ENCODE data around the gene RAB9A.
"Not testable (repeated sequence)": the region's sequence is repeated elsewhere in the genome, so short reads cannot be mapped to it uniquely, and the experiment has no call there.

Gene RAB9A, protein sequence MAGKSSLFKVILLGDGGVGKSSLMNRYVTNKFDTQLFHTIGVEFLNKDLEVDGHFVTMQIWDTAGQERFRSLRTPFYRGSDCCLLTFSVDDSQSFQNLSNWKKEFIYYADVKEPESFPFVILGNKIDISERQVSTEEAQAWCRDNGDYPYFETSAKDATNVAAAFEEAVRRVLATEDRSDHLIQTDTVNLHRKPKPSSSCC

DNA sequence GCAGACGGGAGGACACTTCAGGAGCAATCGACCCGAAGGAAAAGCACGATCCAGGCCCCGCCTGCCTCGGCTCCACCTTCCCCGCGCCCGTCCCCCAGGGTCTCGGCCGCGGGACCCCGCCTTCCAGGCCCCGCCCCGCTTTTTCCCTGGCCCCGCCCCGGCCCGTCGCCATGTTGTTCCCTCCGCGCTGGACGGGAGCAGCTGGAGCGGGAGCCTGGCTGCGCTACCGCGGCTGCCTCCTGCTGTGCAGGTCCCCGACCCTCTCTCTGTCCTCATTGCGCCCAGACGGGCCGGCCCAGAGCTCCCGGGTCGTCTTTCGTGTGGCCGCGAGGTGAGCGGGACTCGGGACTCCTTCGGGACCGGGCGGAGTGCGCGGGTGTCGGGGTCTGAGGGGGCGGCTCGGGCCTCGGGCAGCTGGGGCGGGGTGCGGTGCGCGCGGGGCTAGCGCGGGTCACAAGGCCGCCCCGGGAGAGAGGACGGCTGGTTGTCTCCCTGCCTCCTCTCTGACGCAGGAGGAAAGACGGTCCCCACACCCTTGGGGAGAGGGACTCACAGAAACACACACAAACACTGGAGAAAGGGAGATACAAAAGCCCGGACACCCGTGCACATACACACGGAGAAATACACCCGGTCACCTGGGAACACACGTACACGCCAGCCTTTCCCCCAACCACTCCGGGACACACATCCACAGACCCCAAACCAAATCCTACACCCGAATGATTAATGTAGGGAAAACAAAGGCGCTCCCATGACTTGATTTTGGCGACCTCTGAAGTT, at the start of gene RAB9A:
RAB9A (plus strand) TSS at position 171 of the 783 bp plus-strand sequence. CDS start 19,619 bp downstream, outside the sequence.
- peak; percentile 68 for DNase-seq (ENCODE audit: low read depth)

DNA sequence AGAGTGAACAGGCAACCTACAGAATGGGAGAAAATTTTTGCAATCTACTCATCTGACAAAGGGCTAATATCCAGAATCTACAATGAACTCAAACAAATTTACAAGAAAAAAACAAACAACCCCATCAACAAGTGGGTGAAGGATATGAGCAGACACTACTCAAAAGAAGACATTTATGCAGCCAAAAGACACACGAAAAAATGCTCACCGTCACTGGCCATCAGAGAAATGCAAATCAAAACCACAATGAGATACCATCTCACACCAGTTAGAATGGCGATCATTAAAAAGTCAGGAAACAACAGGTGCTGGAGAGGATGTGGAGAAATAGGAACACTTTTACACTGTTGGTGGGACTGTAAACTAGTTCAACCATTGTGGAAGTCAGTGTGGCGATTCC, 47.2 kb upstream of the RAB9A start:
- not testable (repeated sequence) for DNase-seq (ENCODE audit: low read depth)

DNA sequence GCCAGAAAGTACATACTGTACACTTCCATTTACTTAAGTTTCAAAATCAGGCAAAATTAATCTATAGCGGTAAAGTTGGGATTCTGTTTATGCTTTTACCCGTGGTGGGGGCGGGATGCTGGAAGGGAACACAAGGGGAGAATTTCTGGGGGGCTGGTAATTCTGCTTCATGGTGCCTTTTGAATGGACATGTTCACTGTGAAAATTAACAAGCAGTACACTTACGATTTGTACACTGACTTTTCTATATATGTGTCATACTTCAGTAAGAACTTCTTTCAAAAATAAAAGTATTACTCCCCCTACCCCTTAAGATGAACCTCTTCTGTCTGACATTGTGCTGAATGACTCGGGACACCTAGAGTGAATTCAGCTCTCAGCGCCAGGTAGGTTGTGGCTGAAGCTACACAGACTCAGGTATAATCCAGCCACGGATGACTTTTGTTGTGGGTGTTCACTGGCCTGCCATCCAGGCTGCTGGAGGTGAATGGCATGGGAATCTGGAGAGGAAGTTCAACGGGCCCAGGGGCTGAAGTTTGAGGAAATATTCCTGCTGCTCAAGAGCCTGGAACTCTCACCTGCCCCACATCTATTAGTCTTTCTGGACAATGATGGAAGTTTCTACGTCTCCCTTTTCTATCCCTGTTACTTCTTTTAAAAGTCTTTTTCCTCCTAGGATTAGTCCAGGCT, 43.3 kb upstream of the RAB9A start:
- no peak for DNase-seq (ENCODE audit: low read depth)

DNA sequence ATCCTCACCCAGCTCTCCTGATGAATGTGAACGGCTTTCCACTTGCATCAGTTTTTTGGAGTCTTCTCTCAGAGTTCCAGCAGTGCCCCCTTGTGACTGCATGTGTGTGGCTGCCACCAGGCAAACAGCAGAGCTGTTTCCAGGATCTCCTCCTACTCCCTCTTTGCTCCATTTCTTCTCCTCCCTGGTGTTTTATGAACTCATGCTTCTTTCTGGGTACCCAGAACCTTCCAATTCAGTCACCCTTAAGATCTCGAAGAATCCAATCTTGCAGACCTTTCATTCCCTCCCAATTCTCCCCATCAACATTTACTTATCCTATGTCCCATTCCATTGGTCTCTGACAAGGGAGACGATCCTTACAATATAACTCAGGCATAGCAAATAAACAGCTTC, 42.8 kb upstream of the RAB9A start:
- peak; percentile 50 for DNase-seq (ENCODE audit: low read depth)

DNA sequence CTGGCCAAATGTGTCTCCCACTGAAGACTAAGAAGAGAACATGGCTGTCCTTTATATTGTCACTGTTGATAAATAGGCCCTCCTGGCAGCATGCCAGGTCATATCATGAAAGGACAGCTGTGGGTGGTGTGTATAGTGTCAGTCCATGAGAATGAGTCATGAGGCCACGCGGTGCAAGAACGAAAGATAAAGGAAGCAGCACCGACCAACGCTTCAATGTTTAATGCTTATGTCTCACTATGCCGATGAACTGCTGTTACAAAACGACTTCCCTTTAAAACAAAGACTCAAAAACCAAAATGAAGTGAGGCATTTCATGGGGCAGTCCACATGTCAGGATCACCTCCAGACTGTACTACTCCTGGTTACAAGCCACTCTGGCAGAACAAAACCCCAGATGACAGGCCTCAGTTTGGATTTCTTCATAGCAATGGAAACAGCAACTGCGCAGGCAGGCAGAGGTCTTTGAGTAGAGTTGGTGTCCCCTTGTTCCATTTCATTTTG, 41.2 kb upstream of the RAB9A start:
- DNase-seq (ENCODE audit: low read depth), result no peak

DNA sequence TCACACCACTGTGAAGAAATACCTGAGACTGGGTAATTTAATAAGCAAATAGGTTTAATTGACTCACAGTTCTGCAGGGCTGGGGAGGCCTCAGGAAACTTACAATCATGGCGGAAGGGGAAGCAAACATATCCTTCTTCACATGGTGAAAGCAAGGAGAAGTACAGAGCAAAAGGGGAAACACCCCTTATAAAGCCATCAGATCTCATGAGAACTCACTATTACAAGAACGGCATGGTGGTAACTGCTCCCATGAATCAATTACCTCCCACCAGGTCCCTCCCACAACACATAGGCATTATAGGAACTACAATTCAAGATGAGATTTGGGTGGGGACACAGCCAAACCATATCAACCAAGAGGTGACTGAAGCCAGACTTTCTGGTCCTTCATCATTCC, 40.6 kb upstream of the RAB9A start:
- not testable (repeated sequence) for DNase-seq (ENCODE audit: low read depth)

DNA sequence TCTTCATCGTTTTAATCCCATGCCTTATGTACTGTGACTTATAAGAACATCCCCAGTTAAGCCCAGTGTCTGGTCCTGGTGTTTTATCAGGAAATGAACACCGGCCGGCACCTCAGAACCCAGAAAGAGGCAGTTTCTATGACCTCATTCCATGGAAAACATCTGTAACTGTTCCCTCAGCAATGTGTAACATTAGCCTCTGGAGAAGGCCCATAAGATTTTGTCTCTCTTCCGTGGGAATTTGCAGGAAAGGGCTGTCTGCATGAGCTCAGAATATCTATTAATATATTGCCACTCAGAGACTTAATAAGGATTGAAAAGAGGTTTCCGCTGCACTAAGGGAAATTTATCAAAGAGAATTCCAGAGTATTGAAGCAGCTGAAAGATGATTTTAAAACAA, 39.1 kb upstream of the RAB9A start:
- peak; percentile 29 for DNase-seq (ENCODE audit: low read depth)

DNA sequence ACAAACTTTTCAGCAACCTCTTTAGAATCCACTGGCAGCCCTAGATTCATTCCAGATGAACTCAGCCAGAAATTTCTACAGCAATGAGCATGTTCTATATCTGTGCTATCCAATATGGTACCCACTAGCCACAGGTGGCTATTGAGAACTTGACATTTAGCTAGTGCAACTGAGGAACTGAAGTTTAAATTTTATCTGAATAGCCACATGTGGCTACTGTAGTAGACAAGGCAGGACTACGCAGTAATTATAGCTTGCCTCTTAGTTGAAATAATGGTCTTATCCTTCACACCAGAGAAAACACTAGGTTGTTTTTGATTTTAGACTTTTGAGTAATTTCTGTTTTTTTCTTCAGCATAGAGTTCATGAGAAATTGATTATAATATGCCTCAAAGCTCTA, 38.6 kb upstream of the RAB9A start:
- no peak for DNase-seq (ENCODE audit: low read depth)

DNA sequence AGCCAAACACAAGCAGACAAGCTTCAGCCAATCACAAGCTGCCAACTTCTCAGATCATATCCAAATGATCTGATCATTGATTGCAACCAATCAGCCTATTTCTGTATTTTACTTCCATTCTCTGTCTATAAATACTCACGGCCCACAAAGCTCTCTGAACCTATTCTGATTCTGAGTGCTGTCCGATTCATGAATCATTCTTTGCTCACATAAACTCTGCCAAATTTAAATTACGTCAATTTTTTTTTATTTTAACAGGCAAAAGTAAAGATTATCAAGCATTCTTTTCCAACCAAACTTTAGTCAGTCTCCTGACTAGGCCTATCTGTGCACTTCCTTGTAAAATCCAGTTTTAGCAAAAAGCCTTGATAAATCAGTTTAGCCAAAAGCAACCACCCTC, 37.8 kb upstream of the RAB9A start:
- no peak for DNase-seq (ENCODE audit: low read depth)

DNA sequence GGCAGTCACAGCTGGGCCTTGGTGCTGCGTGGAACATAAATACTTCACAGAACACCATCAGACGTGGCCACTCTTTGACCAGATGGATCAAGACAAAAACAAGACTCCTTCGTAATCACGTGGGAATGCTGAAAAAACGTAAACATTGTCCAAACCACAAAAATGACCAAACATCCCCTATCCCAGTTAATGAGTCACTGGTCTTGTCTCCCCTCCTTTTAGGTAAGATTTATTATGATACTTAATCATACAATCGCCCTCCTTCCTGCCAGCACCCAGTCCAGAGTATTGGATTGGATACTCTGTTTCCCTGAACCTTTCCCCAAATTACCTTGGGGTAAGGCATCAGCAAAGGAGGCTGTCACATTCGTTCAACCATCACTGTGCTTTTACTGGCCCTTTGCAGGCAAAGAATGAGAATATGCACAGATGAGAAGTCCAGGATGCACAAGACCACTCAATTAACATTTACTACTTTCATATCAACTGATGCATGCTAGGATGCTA, 36.6 kb upstream of the RAB9A start:
- peak; percentile 83 for DNase-seq (ENCODE audit: low read depth)

DNA sequence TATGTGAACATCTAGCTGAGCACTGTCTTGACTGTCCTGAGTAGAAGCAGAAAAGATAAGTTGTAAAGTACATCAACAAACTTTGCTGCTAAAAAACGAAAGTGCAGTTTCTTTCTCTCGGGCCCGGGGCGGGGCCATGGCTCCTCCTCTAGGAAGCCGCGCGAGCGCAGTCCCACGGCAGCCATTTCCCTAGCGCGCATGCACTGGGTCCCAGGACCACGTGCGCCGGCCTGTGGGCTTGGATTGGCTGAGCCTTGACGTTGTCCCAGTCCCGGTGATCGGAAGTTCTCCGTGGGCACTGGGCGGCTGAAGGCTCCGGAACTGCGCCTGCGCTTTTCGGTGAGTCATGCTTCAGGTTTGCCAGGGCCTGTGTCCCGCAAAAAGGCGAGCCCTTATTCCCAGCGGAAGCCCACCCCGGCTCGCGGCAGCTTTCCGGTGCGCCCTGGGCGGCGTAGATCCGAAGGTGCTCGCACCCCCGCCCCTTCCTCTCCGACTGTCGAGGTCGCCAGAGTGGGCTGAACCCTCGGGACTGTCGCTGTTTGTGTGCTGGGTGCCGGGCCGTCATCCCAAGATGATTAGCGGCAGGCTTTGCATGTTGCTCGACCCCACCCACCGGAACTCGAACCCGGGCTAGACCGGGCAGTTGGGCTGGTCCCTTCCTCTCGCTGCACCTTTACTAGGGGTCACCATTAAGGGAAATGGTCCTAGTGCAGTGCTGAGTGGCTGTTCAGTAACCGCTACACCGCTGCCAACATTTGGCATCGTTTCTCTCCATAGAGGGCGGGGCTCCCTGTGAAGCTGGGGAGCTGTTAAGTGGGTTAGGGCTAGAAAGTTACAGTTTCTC, 35.9 kb upstream of the RAB9A start, which contains the start of gene TCEANC:
TCEANC (plus strand) TSS at position 292 of the 844 bp plus-strand sequence. CDS start 9,368 bp downstream, outside the sequence.
- DNase-seq (ENCODE audit: low read depth), result peak; percentile 96

DNA sequence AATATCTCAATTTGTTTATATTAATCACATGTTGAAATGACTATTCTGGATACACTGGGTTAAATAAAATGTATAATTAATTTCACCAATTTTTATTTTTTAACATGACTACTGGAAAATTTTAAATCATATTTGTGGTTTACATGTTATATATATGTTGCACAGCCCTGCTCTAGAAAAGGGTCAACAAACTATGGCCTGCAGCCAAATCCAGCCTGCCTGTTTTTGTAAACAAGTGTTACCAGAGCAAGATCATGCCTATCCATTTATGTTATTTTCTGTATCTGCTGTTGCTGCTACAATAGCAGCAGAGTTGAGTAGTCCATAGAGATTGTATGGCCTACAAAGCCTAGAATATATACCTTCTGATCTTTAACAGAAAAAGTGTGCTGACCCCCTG, 34.8 kb upstream of the RAB9A start:
- no peak for DNase-seq (ENCODE audit: low read depth)

DNA sequence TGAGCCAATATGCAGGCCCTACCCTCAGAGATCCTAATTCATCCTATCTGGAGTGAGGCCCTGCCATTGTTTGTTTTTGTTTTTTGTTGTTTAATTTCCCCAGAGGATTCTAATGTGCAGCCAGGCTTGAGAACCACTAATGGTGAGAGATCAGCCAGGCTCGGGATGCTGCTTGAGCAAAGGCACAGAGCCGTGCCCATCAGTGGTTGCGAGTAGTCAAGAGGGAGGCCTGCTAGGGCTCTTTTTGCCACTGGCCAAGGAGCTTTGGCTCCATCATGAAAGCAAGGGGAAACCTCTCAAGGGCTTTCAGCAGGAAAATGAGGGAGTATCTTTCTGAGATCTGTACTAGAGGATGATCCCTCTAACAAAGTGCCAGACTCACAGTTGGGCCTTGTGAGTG, 33.3 kb upstream of the RAB9A start:
- DNase-seq (ENCODE audit: low read depth), result peak; percentile 17

DNA sequence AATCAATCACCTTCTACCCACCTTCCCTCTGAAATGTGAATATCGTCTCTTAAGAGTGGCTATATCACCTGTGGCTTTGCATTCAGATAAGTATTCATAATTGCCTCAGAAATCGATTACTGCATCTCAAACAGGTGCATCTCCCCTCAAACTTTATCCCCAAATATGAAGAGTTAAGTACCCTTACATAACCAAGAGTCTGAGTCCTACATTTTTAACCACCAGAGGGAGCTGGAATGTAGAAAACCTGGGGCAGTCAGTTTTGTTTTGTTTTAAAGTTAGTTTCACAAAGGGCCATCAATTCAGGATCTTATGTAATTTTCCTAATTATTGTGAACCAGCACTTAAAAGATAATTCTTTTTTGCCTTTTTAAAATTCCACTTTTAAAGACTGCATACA, 30.3 kb upstream of the RAB9A start:
- peak; percentile 26 for DNase-seq (ENCODE audit: low read depth)

DNA sequence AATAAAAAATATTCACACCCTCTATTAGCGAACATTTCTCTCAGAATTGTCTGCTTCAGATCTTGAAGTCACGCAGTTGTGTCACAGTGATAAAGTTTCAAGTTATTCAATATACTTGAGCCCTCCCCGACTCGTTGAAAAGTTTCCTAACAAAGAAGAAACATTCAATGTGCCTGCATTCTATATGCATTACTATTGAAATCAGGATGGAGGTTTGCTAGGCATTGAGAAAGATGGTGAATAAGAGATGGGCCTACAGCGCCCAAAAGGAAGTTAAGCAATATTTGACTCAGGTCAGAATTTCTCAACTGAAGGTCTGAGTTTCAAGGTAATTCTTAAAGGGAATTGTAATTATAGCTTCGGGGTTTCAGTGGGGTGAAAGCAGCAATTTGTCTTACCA, 29.9 kb upstream of the RAB9A start:
- DNase-seq (ENCODE audit: low read depth), result peak; percentile 76

DNA sequence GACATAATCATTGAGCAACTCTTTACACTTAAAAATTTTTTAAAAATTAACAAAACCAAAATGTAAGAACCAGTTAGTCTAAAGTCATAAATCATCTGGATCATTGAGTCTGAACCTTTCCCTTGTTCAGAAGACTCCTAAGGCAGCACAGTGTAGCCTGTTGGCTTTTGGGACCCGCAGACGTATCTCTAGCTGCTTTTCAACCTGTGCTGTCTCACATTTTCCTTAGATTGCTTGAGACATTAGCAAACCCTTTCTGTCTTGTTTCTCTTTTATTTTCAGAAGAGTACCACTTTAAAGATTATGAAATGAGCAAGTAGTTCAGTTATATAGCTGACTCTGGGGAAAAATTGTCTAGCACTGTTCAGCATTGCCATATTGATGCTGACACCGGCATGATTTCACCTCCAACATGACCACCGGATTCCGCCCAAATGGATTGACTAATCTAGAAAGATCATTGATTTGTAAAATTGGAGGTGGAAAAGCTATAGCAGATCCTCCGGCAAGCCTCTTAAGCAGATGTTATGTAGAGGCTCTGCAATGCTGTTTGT, 27.1 kb upstream of the RAB9A start:
- no peak for DNase-seq (ENCODE audit: low read depth)

DNA sequence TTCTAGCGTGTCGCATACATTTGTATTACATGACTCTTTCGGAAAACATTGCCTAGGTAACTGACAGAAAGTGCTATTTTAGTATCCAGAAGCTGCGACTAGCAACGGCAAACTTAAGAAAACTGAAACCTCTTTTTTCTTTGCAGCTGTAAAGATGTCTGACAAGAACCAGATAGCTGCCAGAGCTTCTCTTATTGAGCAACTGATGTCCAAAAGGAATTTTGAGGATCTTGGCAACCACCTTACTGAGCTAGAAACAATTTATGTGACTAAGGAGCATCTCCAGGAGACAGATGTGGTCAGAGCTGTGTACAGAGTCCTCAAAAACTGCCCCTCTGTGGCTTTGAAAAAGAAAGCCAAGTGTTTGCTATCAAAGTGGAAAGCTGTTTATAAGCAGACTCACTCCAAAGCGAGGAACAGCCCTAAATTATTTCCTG, 26.6 kb upstream of the RAB9A start:
- peak; percentile 88 for DNase-seq (ENCODE audit: low read depth)

DNA sequence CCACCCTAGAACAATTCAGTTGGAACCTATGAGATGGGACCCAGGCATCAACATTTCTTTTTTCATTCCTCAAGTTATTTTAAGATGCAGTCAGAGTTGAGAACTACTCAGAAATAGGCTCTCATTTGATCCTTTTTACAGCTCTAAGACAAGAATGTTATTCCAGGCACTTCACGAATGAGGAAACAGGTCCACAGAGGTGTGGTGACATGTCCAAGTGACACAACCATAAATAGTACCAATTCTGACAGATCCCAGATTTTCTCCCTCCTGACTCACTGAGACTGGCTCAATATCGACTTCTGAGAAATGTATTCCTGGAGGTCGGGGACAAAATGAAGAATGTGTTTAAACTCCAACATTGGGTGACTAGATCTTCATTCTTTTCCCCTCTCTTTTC, 24.9 kb upstream of the RAB9A start:
- no peak for DNase-seq (ENCODE audit: low read depth)

DNA sequence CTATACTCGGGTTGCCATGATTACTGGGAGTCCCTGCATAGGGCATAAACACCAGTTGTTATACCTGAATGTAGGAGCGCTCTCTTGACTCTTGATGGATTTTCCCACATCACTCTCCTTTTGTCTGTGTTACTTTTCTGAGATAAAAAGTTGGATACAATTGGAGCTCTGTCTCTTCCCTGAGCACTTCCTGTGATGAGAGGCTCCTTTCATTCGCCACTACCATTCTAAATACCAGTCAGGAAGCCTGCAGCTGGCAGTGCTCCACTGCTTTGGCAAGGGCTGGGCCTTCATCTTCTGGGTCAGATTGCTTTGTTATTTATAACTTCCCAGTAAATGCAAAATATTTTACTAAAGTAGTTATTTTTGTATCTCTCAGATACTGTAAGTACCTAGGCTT, 22.1 kb upstream of the RAB9A start:
- peak; percentile 14 for DNase-seq (ENCODE audit: low read depth)

DNA sequence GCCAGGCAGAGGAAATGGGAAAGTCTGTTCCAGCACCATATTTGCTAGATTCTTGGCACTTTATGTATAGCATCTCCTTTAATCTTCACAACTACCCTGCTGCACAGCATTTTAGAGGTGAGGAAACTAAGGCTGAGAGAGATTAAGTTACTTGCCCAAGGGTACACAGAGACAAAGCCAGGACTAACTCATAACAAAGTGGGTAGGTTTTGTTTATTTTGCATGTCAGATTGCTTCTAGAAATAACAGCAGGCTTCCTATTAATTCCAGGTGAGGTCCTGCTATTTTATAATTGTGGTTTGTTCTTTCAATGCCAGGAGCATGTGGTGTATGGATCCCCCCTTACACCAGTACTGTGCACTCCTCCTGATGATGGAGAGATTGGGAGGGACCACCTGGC, 21.0 kb upstream of the RAB9A start:
- DNase-seq (ENCODE audit: low read depth), result no peak

DNA sequence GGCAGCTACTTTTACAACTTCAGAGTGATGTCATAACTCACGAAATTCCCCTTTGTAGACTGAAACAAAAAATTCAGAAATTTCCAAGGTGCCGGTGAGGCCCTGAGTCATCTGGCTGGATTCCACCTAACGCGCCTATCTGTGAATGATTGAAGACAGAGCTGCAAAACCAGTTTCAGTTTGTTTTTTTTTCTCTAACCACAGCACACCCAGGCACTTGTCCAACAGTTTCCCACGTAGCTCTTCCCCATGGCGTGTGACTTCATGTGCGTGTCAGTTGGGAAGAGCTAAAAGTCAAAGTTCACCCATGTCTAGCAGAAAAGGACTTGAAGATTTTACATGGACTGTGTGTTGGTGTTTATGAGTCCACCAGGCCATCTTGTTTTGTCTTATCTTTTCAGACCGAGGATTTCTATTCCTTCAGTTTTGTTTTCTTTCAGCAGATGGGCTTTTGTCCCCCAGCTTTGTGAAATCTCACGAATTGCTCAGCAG, 19.6 kb upstream of the RAB9A start:
- DNase-seq (ENCODE audit: low read depth), result peak; percentile 89
